GM19463 (cell line): ENCODE data around the gene SEPTIN8.

Experiments
- ATAC-seq: cut with Tn5 transposase; IDR thresholded peaks from one replicate; pipeline ENCODE4 v1.9.1; 2021; ENCODE audit warnings: mild to moderate bottlenecking, moderate library complexity; ENCODE audit not compliant: unreplicated experiment

Gene SEPTIN8

DNA sequence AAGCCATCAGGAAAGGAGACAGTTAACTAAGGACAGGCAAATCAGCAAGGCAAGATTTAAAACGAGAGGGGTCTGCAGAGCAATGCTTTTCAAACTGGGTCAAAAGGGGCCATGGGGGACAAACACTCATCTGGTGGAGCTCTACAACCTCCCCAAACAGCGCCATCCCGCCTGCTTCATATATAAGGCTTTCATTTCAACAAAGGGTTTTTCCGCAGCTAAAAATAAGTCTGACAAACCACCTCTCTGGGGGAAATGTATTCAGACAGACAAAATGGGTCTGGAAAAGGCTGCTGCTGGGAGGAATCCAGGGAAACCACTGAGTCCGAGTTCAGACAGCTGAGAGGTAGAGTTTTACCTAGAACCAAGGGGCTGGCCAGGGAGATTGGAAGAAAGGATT, 8.3 kb upstream of the SEPTIN8 start:
- no peak for ATAC-seq

DNA sequence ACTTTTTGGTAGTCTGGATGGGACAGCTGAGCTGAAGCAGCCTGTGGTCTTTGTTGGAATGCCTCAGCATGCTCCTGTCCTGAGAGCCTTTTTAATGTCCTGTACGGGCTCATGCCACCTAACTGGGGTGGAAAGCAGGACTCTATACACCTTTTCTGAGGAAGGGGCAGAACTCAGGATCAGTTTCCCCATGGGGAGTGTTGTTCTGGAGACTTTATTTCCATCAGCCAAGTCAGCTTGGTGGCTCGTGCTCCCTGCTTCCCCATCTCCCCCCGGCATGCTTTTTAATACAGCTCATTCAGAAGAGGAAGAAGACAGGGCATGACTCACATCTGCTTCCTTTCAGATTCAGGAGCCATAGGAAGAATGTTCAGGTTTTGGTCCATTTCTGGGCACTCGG, 5.1 kb upstream of the SEPTIN8 start:
- no peak for ATAC-seq

DNA sequence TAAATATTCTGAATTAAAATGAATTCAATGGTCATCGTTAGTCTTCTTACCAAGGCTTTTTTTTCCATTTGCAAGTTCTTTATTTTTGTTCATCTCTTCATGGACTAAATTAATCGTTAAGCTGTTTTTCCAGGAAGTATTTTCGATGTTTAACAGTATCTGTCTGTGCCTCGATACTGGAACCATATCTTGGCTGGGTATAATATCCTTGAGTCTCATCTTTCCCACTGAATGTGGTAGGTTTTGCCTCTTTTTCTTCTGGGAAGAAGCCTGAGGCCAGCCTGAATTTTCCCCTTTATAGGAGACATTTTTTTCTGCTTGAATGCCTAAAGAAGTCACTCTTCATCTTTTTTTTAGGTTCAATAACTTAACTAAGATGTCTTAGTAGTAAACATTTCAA, 4.0 kb upstream of the SEPTIN8 start:
- ATAC-seq = no peak

DNA sequence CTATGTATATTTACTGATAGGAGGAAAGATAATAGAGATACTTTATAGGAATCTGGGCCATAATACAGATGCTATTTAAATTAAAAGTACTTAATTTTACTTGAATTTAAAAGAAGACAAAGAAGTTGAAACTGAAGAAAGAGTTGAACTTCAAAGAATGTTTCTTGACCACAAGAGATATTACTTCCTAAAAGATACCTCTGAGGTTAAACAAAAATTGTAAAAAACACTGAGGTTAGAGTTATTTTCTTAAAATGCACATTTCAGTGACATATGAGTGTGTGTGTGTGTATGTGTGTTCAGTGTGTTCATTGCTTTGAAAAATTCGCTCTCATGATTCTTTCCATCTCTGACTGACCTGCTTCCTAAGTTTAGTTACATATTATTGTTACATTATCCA, 3.5 kb upstream of the SEPTIN8 start:
- no peak for ATAC-seq

DNA sequence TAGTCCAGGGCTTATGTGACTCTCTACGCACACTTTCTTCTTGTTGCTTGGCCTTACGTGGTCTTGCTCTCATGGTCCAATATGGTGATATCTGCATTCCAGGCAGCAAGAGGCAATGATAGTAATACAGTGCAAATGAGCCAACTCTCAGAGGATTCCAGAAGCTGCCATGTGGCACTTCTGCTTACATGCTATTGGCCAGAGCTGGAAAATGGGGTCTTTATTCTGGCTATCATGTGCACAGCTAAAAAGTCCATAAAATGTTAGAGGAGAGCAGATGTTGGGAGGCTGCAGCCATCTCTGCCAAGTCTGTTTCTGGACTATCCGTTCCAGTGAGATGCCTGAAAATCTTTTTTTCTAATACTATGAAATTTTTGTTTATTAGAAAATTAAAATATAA, 2.9 kb upstream of the SEPTIN8 start:
- ATAC-seq = no peak

DNA sequence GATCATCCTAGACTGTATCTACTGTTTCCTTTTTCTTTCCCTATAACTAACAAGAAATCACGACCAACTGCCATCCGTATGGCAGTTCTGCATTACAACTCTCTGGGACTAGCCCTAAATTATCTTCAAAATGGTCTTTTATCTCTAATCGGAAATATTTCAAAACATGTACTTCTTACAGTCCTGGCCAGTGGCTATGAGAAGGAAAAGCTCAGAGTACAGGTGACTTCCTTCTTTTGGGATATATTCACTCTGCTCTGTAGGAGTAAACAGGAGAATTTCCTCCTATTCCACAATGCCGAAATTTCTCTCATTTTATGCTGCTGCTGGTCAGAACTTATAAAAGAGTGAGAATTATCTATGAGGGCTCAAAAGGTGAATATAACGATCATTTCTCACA, 1.8 kb upstream of the SEPTIN8 start:
- ATAC-seq = no peak

DNA sequence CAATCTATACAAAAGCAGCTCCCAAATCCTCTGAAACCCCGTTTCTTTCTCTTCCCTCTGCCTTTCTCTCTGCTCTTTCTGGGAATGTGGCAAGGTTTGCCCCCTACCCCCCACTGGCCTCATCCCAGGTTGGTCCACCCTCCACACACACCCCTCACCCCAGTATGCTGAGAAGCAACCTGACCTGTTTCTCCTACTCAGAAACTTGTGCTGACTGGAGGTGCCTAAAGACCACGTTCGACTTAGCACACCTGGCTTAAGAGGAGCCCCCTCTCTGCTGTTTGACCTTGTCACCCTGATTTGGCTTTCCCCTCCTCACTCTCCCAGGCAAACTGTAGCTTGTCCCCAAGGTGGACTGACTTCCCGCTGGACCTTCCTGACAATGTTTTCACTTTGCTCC, 1.1 kb upstream of the SEPTIN8 start:
- no peak for ATAC-seq

DNA sequence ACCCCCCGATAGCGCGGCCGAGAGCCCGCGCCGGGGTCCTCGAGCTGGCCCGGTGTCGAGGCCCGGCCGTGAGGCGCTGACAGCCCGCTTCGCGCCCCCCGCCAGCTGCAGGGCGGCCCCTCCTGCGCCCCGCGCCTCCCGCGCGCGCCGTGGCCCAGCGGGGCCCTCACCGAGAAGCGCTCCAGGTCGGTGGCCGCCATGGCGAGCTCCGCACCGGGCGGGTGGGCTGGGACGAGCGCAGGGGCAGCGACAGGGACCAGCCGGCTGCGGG, 166 bp downstream of the SEPTIN8 start:
- no peak for ATAC-seq

DNA sequence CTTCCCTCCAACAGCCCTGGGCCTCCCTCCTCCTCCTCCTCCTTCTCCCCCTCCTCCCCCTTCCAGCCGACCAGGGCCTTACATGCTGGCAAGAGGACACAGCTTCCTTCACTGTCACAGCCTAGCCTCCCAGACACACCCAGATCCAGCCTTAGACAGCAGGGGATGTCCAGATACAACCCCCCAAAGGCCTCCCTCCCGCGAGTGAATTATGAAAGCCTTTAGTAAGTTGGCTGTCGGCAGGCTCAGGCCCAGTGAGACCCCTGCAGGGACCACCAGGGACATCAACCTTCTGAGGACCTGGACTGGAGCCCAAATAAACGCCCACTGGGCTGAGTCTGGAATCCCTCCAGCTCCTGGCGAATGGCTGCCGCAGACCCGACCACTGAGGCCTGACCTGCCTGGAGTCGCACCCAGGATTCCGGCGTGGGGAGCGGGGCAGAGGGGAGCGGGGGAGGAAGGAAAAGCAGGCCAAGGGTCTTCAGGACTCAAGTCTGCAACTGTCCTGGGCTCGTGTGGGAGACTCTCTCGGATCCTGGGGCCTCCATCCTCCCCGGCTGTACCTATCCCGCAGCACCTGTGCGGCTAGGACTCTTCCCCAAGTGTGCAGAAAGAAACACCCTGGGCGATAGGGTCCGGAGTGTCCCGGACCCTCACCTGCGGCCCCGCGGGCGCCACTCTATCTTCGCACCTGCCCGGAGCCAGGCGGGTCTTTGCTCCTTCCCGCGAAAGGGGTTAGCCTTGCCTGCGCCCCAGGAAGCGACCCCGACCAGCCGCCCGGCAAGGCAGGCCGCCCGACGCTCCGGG, 705 bp downstream of the SEPTIN8 start:
- peak; percentile 26 for ATAC-seq

DNA sequence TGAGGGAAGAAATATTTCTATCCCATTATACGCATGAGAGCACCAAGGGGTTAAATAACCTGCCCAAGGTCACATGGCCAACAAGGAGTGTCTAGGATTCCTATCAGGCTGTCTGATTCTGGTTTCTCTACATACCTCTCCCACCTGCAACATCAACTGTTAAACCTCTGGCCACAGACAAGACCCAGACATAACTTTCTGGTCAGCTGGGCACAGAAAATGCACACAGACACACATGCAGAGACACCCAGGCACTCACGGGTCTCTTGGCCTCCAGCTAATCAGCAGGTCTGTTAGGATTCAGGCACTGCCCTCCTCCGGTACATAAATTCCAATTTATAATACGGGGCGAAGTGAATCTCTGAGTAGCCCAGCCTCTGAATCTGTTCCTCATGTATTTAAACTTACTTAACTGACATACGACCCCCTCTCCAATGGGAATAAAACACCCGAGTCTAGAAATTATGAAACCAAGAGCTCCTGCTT, 1.5 kb downstream of the SEPTIN8 start:
- no peak for ATAC-seq

DNA sequence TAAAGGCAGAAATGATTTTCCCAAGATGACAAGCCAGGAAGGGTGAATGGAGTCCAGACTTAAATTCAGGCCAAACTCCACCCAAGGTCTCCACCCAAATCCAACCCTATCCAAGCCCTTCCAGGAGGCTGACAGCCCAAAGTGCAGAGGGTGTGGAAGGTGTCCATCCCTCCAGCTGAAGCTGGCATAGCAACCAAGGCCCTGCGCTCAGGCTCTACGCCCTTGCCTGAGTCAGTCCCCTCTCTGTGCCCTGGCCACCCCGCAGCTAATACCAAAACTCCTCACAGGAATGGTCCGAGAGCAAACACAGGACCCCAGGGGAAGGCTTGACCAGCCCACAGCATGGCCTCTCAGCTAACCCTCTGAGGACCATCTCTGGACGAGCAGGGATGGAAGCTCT, 2.1 kb downstream of the SEPTIN8 start:
- no peak for ATAC-seq

DNA sequence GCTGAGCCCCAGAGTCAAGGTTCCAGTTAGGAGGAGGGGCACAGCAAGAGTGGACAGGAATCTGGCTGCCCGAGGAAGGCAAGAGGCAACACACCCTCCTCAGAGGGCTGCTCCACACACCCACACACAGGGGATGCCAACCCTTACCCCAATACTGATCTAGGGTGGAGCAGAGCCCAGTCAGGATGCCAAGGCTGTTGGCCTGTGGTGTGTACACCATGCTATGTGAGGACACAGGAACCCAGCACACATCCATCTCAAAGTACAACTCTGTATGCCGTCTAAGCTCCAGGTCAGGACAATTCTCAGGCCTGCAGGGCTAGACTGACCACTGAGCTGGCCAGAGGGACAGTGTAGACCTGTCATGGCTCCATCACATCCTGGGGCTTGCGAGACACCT, 2.6 kb downstream of the SEPTIN8 start:
- no peak for ATAC-seq

DNA sequence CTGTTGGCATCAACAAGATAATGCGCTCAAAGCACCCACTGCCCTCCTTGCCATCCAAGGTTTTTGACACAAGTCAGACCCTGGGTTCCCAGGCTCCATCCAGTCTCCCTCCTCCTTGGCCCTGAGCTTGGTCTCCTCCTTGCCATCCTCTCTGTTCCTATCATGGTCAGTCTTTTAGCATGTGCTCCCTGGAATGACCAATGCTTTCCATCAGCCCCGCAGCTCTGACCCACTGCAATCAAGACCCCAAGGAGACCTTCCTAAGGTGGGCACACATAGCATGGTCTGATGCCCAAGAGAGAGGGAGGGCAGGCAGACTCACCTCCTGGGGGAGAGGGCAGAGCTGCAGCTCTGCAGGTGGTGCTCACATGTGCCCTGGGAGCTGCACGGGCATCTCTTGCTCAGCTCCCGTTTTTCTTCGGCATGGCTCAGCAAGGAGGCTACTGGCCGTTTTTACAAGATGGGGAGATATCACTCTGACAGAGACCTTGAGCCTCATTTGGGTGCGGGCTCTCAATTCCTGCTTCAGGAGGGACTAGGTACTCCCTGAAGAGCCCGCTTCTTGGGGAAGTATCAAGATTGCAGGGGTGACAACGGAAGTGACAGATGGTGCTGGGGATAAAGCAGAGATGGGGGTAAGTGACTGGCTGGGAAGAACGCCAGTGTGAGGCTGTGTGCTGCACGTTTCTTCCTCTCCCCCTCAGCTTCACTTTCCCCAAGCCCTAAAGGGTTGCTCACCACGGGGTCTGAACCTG, 3.3 kb downstream of the SEPTIN8 start:
- no peak for ATAC-seq

DNA sequence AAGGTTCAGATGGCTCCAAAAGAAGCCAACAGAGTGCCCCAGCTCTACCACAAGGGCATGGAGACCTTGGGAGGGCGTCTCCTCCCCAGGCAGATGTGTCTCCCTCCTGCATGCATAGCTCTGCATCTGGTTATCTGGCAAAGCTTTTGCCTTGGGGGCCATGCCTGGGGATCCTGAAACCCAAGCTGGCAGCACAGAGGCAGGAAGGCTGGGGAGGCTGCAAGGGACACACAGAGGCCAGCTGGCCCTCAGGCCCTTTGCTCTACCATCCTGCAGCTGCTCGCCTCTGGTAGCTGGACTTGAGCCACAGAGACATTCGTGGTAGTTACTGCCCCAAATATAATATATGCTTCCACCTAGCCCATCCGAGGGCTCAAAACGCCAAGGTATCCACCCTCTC, 3.9 kb downstream of the SEPTIN8 start:
- no peak for ATAC-seq

DNA sequence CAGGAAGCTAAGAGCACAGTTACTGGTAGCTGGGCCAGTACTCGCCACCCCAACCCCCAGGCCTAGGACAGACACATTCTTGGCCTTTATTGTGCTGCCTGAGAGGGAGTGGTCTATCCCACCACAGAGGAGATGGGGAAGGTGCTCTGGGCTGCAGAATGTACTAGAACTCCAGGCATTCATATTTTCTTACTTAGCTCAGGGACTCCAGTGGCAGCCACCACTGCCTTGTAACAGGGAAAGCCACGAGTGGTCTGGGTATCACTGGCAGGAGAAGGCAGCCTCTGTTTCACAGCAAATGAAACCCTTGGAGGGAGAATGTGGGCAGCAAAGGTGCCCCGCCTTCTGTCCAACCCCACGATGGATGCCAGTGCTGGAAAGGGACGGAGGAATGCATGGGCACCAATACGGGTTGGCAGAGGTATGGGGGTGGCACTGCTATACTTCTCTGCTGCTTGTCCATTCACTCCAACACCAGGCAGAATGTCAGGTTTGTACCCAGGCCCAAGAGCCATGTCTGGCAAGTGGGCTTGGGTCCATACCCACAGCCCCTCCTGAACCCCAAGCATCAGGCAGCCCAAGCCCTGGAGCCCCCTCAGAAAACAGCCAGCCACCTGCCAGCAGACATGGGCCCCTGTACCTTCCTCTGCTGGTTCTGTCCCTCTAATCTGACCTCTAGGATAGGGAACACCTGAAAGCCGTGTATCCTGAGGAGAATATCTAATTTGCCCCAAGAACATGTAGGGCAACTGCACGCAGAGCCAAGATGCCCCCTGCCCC, 4.6 kb downstream of the SEPTIN8 start:
- ATAC-seq = no peak

DNA sequence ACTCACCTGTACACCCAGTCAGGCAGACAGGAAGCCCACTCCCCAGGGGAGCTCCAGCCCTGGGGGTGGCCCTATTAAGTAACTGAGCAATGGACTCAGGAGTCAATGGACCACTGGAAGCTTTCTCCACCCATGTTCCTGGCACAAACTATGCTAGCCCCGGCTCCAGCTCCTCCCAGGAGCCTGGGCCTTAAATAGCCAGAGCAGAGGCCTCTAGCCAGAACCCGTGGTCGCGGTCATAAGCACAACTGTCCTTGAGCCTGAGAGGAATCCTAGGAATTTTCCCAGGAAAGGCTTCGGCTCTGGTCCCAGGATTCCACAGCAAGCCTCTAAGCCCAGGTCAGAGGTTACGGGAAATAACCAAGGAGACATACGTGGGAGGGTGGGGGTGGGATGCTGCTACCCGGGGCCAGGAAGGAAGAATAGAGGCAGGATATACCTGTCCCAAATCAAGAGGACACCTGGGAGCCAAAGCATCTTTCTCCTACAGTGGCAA, 5.5 kb downstream of the SEPTIN8 start:
- ATAC-seq = no peak

DNA sequence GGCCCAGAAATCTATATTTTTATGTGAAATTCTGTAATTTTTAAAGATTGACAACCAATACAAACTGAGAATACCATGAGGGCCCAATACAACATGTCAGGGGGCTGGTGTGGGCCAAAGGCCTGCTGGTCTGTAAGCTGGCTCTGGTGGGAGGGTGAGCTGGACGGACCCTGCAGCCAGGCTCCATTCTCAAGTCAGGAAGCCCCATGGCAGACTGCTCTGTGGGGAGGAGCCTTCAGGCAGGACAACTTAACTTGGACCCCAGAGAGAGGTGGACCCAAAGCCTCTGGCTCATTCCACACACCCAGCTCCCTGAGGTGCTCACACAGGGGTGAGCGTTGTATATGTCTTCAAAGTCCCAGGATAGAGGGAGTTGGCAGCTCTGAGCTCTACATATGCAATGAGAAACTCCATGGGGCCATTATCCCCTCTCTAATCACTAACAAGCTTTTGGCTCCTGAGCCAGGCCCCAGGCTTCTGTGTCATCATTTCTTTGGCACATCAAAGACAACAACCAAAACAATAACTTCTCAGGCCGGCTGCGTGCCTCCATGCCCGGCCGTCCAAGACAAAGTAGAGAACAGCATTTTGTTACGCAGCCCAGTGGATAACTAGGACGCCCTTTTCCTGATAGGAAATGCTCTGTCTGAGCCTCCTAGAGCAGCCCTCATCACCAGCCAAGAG, 6.4 kb downstream of the SEPTIN8 start:
- no peak for ATAC-seq

DNA sequence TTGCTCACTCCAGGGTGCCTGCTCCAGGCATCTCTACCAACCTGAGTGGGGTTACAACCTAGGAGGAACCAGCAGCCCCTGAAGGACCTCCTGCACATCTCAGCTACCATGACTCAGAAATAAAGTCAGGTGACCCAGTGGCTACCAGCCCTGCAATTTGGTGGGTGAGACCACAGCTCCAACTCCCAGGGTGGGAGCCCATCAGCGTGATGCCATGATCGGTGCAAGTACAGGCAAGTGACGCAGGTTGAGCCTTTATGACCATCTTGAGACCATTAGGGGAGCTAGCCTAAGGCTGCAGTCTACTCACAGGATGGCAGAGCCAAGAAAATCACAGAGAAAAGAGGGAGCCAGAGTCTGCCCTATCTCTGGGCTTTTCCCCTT, 8.6 kb downstream of the SEPTIN8 start:
- no peak for ATAC-seq

DNA sequence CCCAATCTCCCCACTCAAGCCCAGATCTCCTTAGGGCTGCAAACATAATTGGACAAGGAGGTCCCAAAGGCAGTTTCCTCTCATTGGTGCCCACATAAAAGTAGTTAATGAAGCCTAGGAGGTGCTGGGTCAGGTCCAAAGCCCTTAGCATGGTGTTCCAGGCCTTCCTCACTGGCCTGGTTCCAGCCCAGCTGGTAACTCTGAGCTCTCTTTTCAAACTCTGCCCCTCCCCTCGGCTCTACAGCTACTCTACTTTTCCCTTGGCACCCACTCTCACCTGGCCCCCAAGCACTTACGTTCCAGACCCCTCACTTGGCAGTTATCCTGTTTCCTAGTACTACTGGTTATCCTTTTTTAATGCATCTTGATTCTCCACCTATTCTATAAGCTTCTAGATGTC, 9.9 kb downstream of the SEPTIN8 start:
- no peak for ATAC-seq

DNA sequence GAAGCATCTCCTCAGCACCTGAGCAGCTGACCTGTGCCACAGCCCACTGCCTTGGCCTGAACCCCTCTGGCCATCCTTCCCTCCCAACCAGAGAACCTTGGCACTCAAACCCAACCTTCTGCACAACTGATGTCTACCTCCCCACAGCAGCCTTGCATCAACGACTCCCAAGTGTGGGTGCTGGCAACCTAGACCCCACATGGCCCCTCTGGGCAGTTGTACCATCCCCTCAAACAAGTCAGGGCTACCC, 10.3 kb downstream of the SEPTIN8 start:
- ATAC-seq = no peak

DNA sequence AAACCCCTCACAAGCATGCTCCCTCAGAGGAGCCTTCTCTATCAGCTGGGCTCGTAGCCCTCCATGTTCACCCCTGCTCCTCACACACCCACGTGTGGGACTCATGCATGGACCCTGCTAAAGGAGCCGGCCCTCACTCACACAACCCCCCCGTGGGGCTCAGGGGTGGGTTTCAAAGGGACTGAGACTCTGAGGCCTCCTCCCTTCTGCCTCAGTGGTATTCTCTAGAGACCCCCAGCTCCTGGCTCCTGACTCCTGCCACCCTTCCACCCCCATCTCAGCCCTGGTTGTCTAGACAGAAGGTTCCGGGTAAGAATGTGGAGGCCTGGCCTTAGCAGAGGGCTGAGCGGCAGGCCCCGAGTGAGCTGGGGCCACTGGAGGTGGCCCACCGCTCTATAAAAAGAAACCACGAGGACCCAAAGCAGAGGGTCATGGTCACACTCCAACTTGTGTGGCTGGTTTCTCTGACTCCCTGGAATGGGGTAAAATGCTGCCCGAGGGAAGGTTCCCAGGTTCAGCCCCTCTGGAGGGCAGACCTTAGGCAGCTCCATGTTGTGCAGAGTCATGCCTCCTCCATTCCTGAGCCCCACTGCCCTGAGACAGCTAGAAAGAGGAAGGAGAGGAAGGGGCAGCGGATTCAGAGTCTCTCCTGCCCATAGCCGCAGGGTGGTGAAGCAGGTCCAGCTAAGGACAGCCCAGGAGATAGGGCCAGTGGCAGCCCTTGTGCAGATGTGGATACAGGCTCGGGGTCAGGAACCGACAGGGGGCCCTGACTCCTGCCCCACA, 10.8 kb downstream of the SEPTIN8 start:
- no peak for ATAC-seq
